Measurements from ENCODE around the gene IPMK.
"Not testable (repeated sequence)": the region's sequence is repeated elsewhere in the genome, so short reads cannot be mapped to it uniquely, and the experiment has no call there.

The IPMK gene

GRCh38 chr10:58254644-58255043 lies 13.1 kb downstream of the IPMK start:
- Mint-ChIP-seq H3K9me3 (peaks cover 42% of the 10 kb centered on the region), H3K27me3 (ENCODE audit: low read depth) (no peaks in the 10 kb centered on the region), H3K36me3 (ENCODE audit: low read depth) (peaks cover 68% of the 10 kb centered on the region), H3K27ac (no peak overlapping the region), H3K4me3 (no peak overlapping the region), H3K4me1 (no peaks in the 10 kb centered on the region)
- TF ChIP-seq CTCF (IDR thresholded peaks at IDR 0.05; ENCODE audit: unreplicated experiment in 3 of 3) = no peak

- no peaks in the 10 kb centered on the region for H3K27me3 Mint-ChIP-seq (ENCODE audit: low read depth)
These were observed 14.5 kb downstream of the IPMK start for GRCh38 chr10:58253184-58253583.

GRCh38 chr10:58244666-58245065 lies 23.0 kb downstream of the IPMK start:
- not testable (repeated sequence) for H3K27me3 Mint-ChIP-seq (ENCODE audit: low read depth); H3K4me1 Mint-ChIP-seq; H3K4me3 Mint-ChIP-seq; H3K27ac Mint-ChIP-seq
- peaks cover 42% of the 10 kb centered on the region for H3K9me3 Mint-ChIP-seq
- peaks cover 57% of the 10 kb centered on the region for H3K36me3 Mint-ChIP-seq (ENCODE audit: low read depth)

More at GRCh38 chr10:58253184-58253583, 14.5 kb downstream of the IPMK start:
- Mint-ChIP-seq H3K9me3 (peaks cover 44% of the 10 kb centered on the region), H3K27ac (no peak overlapping the region), H3K4me3 (no peak overlapping the region), H3K36me3 (ENCODE audit: low read depth) (peaks cover 61% of the 10 kb centered on the region), H3K4me1 (no peaks in the 10 kb centered on the region)
- no peak for TF ChIP-seq CTCF (IDR thresholded peaks at IDR 0.05; ENCODE audit: unreplicated experiment in 3 of 3)

- not testable (repeated sequence) for H3K27ac Mint-ChIP-seq; H3K4me3 Mint-ChIP-seq; H3K4me1 Mint-ChIP-seq; H3K27me3 Mint-ChIP-seq (ENCODE audit: low read depth)
- Mint-ChIP-seq H3K36me3 (ENCODE audit: low read depth) (peaks cover 57% of the 10 kb centered on the region), H3K9me3 (peaks cover 42% of the 10 kb centered on the region)
These were observed 23.5 kb downstream of the IPMK start for GRCh38 chr10:58244242-58244641.

GRCh38 chr10:58243801-58244200 lies 23.9 kb downstream of the IPMK start:
- H3K27ac Mint-ChIP-seq; H3K27me3 Mint-ChIP-seq (ENCODE audit: low read depth); H3K4me1 Mint-ChIP-seq; H3K4me3 Mint-ChIP-seq: not testable (repeated sequence)
- Mint-ChIP-seq H3K9me3 (peaks cover 42% of the 10 kb centered on the region), H3K36me3 (ENCODE audit: low read depth) (peaks cover 57% of the 10 kb centered on the region)

- no peak for TF ChIP-seq CTCF (IDR thresholded peaks at IDR 0.05; ENCODE audit: unreplicated experiment in 3 of 3)
- H3K27ac Mint-ChIP-seq = no peak overlapping the region
- H3K4me1 Mint-ChIP-seq = no peaks in the 10 kb centered on the region
- H3K9me3 Mint-ChIP-seq = peaks cover 38% of the 10 kb centered on the region
- no peaks in the 10 kb centered on the region for H3K27me3 Mint-ChIP-seq (ENCODE audit: low read depth)
- H3K4me3 Mint-ChIP-seq = no peak overlapping the region
- peaks cover 52% of the 10 kb centered on the region for H3K36me3 Mint-ChIP-seq (ENCODE audit: low read depth)
These were observed 24.4 kb downstream of the IPMK start for GRCh38 chr10:58243269-58243668.

GRCh38 chr10:58241346-58241745 lies 26.3 kb downstream of the IPMK start:
- Mint-ChIP-seq H3K4me3 (no peak overlapping the region), H3K27me3 (ENCODE audit: low read depth) (no peaks in the 10 kb centered on the region), H3K36me3 (ENCODE audit: low read depth) (peaks cover 69% of the 10 kb centered on the region), H3K27ac (no peak overlapping the region), H3K4me1 (no peaks in the 10 kb centered on the region), H3K9me3 (peaks cover 36% of the 10 kb centered on the region)
- no peak for TF ChIP-seq CTCF (IDR thresholded peaks at IDR 0.05; ENCODE audit: unreplicated experiment in 3 of 3)

GRCh38 chr10:58240531-58240930 lies 27.2 kb downstream of the IPMK start:
- Mint-ChIP-seq H3K27ac (no peak overlapping the region), H3K4me3 (no peak overlapping the region), H3K27me3 (ENCODE audit: low read depth) (no peaks in the 10 kb centered on the region), H3K9me3 (peaks cover 39% of the 10 kb centered on the region), H3K4me1 (no peaks in the 10 kb centered on the region), H3K36me3 (ENCODE audit: low read depth) (peaks cover 73% of the 10 kb centered on the region)
- no peak for TF ChIP-seq CTCF (IDR thresholded peaks at IDR 0.05; ENCODE audit: unreplicated experiment in 3 of 3)

All from nephron (organoid).